Right forelimb (tissue), 1 donor: ENCODE results near the gene SLC5A10.
"Not testable (repeated sequence)": the region's sequence is repeated elsewhere in the genome, so short reads cannot be mapped to it uniquely, and the experiment has no call there.

Experiments used
- DNase-seq: peaks from one replicate; pipeline ENCODE4 v3.0.0-alpha.2; 2018

The SLC5A10 gene

GRCh38 chr17:19005137-19005773, 53.3 kb downstream of the SLC5A10 start:
- DNase-seq: no peak

GRCh38 chr17:19005789-19006430, 53.9 kb downstream of the SLC5A10 start:
- no peak for DNase-seq

DNA sequence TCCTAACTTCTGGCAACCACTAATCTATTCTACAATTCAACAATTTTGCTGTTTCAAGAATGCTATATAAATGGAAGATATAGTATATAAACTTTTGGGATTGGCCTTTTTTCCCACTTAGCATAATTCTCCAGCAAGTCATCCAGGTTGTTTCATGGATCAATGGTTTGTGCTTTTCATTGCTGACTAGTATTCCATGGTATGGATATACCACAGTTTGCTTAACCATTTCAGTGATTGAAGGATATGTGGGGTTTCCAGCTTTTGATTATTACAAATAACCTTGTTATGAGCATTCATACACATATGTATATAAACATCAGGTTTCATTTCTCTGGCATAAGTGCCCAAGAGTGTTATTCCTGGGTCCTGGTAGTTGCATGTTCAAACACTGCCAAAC, 54.7 kb downstream of the SLC5A10 start:
- DNase-seq: no peak

DNA sequence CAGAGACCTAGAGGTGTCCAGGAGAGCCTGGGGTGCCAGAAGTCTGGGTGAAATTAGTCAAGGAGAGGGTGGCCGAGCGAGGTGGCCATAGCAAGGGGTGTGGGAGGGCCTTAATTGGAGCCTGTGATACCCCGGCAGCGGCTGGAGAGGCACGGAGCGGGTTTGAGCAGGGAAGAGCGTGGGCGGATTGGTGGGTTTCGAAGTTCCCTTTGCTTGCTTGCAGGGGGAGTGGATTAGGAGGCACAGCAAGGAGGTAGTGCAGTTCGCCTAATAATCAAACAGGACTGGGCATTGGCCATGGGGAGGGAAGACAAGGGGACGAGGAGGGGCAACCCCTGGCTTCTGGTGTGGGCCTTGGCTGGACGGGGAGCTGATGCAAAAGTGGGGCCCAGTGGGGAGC, 58.0 kb downstream of the SLC5A10 start:
- no peak for DNase-seq

- no peak for DNase-seq
These were observed 59.0 kb downstream of the SLC5A10 start for GRCh38 chr17:19010729-19011505.

DNA sequence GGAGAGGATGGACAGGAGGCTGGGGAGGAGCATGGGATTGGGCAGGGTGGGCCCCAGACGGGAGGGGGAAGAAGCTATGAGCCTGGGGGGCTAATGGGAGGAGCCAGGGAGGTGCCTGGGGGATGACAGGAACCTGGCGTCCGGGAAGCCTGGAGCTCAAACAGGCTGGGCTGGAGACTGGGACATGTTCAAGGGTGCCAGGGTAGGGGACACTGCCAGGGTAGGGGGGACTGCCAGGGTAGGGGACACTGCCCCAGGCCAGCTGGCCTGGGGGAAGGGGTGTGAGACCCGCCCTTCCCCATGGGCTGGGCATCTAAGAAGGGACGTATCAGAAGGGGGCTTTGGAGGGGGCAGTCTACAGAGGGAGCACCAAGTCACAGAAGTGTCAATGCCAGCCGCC, 59.6 kb downstream of the SLC5A10 start:
- no peak for DNase-seq

DNA sequence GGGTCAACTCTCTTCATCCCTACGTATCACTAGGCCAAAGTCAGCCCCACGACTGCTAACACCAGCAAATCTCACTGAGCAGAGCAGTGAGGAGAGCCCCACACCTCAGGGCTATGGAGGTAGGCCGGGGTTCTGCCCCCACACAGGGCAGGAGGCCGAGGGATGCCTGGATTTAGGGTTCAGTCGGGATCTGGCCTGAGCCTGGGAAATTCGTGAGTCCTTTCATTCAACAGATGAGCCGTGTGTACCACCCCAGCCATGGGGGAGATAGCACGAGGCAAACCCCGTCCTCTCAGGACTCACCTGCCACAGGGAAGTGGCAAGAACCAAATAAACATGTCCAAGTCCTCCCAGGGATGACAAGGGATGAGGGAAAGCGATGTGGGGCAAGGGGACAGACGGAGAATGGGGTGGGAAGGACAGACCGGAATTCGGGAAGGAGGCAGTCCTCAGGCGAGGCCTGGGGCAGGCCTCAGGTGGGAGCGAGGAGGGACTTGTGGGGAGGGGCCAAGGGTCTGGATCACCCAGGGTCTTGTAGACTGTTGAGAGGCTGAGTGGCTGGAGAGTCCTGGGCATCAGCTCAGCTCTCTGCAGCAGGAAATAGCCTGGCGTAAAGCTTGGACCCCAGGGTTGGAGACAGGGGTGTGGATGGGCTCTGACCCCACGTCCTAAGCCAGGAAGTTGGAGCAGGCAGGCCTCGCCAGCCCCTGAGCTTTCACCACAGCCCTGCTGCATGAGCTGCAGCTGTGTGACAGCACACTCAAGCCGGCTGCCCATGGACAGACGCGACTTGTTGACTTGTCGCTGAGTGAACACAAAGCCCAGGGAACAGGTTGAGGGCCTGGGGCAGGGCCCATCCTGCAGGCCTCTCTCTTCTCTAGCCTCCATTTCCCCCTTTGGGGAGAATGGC, 60.5 kb downstream of the SLC5A10 start:
- no peak for DNase-seq

- no peak for DNase-seq
These were observed 61.3 kb downstream of the SLC5A10 start for GRCh38 chr17:19013226-19013625.

GRCh38 chr17:19013806-19014627, 62.1 kb downstream of the SLC5A10 start:
- no peak for DNase-seq

GRCh38 chr17:19014628-19015215, 62.8 kb downstream of the SLC5A10 start:
- DNase-seq: no peak

DNA sequence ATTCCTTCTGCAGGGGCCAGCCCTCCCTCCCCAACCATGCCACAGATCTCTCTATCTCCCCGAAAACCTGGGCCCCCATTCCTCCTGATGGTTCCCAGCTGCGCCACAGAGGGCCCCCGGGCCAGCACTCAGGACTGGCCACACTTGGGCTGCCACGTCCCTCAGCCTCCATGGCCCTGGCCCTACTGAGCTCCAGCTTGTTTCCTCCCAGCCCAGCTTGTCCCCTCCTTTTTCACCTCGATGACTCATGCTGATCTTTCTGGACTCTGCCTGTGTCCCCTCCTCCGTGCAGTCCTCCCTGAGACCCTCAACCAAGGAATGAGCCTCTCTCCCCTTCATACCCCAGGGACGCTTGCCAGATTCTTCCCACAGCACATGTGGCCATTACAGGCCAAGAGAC, 63.5 kb downstream of the SLC5A10 start:
- no peak for DNase-seq

DNA sequence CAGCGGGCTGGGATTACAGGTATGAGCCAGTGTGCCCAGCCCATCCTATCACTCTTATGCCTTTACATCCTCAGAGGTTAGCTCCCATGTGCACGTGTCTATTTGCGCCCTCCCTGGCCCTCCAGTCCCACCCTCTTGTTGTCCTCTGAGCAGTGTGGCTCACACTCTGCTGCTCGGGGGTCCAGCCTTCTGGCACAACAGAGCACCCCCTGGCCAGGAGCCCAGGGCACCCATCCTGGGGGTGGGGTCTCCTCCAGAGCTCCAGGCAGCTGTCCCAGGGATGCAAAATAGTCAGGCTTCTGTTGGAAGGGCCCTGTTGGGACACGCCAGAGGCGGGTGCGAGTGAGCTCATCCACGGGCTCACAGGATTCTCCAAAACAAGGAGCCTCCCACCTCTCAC, 64.3 kb downstream of the SLC5A10 start:
- no peak for DNase-seq

GRCh38 chr17:19016881-19017280, 64.9 kb downstream of the SLC5A10 start:
- no peak for DNase-seq

DNA sequence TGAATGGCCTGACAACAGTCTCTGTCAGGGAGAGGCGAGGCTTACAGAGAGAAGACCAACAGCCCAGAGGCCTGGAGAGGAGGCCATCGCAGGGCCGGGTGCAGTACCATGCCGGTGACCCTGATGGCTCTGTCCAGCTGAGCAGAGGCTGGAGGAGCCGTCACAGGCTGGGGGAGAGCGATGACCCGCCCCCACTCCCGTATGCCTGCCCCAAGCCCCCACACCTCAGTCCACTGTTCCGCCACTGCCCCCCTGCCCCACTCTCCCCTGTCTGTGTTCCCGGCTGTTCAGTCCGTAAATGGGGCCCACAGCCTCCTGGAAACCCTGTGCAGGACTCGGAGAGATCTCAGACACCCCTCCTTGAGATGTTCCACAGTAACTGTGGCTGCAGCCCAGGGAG, 65.4 kb downstream of the SLC5A10 start:
- DNase-seq: no peak

DNA sequence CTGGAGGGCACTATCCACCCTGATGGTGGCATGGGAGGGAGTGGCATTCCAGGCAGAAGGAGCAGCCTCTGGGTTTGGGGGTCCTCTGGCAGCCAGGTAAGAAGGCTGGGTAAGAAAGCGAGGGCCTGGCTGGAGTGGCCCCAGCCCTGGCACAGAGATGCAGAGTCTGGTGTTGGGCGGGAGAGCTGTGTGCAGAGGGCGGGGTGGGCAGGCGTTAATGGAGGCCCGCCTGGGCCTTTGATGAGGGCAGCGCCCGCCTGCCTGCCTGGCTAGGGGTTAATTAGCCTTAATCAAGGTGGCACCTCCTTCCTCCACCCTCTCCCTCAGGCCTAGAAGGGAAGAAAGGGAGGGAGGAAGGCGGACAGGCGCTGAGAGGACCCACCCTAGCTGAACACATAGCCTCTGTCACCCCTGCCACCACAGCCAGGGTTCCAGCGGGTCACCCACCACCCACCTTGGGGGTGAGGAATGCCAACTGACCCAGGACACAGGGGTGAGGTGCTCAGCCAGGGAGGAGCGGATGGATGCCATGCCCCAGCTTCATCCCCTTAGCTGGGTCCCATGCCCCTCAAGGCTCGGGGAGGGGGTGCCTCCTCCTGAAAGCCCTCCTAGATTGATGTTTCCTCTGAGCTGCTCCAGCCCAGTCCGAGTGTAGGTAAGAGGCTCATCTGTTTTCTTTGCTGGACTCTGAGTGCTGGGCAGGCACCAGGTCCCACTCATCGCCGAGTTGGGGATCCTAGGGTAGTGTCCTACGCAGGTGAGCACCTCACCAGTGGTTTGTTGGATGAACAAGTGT, 66.0 kb downstream of the SLC5A10 start:
- no peak for DNase-seq

- DNase-seq: no peak
These were observed 66.6 kb downstream of the SLC5A10 start for GRCh38 chr17:19018600-19018950.

DNA sequence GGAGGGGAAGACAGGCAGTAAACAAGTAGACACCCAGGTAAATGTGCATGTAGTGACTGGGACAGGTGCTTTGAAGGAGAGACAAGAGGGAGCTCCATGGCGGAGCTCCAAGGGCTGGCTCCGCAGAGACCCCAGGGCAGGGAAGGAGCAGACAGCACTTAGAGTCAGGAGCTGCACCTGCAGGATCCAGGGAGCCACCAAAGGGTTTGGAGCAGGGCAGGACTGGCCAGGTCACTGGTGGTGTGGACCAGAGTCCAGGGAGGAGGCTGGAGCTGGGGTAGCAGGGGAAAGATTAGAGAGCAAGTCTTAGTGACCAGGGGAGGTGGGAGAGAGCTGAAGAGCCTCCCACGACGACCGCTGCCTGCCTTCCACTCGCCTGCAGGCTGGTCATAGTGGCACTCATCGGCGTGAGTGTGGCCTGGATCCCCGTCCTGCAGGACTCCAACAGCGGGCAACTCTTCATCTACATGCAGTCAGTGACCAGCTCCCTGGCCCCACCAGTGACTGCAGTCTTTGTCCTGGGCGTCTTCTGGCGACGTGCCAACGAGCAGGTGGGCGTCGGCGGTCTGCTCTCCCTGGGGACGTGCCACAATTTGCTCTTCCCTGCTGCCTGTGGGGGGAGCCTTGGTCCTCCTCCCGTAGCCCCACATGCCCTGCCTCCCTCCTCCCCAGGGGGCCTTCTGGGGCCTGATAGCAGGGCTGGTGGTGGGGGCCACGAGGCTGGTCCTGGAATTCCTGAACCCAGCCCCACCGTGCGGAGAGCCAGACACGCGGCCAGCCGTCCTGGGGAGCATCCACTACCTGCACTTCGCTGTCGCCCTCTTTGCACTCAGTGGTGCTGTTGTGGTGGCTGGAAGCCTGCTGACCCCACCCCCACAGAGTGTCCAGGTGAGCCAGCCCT, 67.3 kb downstream of the SLC5A10 start:
- no peak for DNase-seq

GRCh38 chr17:19020016-19020415, 68.1 kb downstream of the SLC5A10 start:
- DNase-seq: no peak

GRCh38 chr17:19021011-19021621, 69.2 kb downstream of the SLC5A10 start:
- DNase-seq: not testable (repeated sequence)
